GM10847 (cell line): ENCODE measurements around the gene PLEKHM3.

Experiments
- POLR2A ChIP-seq: IDR thresholded peaks from 2 replicates; pipeline ENCODE4 v1.6.1; 2011; ENCODE audit not compliant: insufficient read length; ENCODE audit errors: extremely low read depth

Gene PLEKHM3

GRCh38 chr2:208025037-208025813 lies at the start of gene PLEKHM3:
Gene PLEKHM3 (minus strand): TSS chr2:208025527. CDS start chr2:208001639, 23,888 bp downstream.
- peak; percentile 81 for TF ChIP-seq POLR2A

GRCh38 chr2:208074610-208075356 lies 49.5 kb upstream of the PLEKHM3 start:
- TF ChIP-seq POLR2A: no peak

GRCh38 chr2:208072250-208072892 lies 47.0 kb upstream of the PLEKHM3 start:
- TF ChIP-seq POLR2A: no peak

- TF ChIP-seq POLR2A: no peak
These were observed 43.9 kb upstream of the PLEKHM3 start for GRCh38 chr2:208069186-208069585.

- no peak for TF ChIP-seq POLR2A
These were observed 40.7 kb upstream of the PLEKHM3 start for GRCh38 chr2:208066016-208066415.

- no peak for TF ChIP-seq POLR2A
These were observed 40.1 kb upstream of the PLEKHM3 start for GRCh38 chr2:208065476-208065875.

GRCh38 chr2:208064220-208064961 lies 39.1 kb upstream of the PLEKHM3 start:
- no peak for TF ChIP-seq POLR2A

GRCh38 chr2:208062961-208063360 lies 37.6 kb upstream of the PLEKHM3 start:
- no peak for TF ChIP-seq POLR2A

GRCh38 chr2:208062113-208062512 lies 36.8 kb upstream of the PLEKHM3 start:
- no peak for TF ChIP-seq POLR2A

- no peak for TF ChIP-seq POLR2A
These were observed 31.8 kb upstream of the PLEKHM3 start for GRCh38 chr2:208057108-208057507.

- no peak for TF ChIP-seq POLR2A
These were observed 24.1 kb upstream of the PLEKHM3 start for GRCh38 chr2:208049441-208049840.

- TF ChIP-seq POLR2A: no peak
These were observed 23.7 kb upstream of the PLEKHM3 start for GRCh38 chr2:208049006-208049405.

- no peak for TF ChIP-seq POLR2A
These were observed 22.5 kb upstream of the PLEKHM3 start for GRCh38 chr2:208047840-208048239.

- no peak for TF ChIP-seq POLR2A
These were observed 21.4 kb upstream of the PLEKHM3 start for GRCh38 chr2:208046686-208047085.

- TF ChIP-seq POLR2A: no peak
These were observed 17.1 kb upstream of the PLEKHM3 start for GRCh38 chr2:208042450-208042849.
